Measurements from ENCODE around the gene NME5. TPM values are rescaled to one million over a fixed set of nuclear protein-coding genes. Genes with fewer than 3 reads are reported as not detected.

NME5 gene
- total and polyA plus RNA-seq, 2 of the 8 experiments (the other 6 are each of a cell fraction or from before 2014, with no cell fraction given) = 0.48 to 0.89 TPM

GRCh38 chr5:138110266-138110963 is 28.8 kb downstream of the NME5 start (continued):
- TF ChIP-seq CHD7 (IDR thresholded peaks at IDR 0.05; ENCODE audit: insufficient replicate concordance, low read length) (no peak), POLR2AphosphoS5 (IDR thresholded peaks at IDR 0.05; ENCODE audit: low read depth, low read length) (no peak), ATF3 (IDR thresholded peaks at IDR 0.05; ENCODE audit: insufficient read depth, low read depth, low read length) (no peak), KDM1A (IDR thresholded peaks at IDR 0.05; ENCODE audit: borderline replicate concordance, low read length) (no peak), TBP (IDR thresholded peaks at IDR 0.05; ENCODE audit: low read depth, low read length) (no peak), SP2 (IDR thresholded peaks at IDR 0.05; ENCODE audit: low read length) (no peak)

All from H1 (cell line).